Endothelial cell of umbilical vein (primary cell): ENCODE results near the gene UCKL1. TPM values are rescaled to one million over a fixed set of nuclear protein-coding genes. Genes with fewer than 3 reads are reported as not detected.

Experiments
- BruUV-seq: library from RNA; stranded (reverse); fragments of 400-500 nt; replicated peaks from 2 replicates; lab custom pipeline; 2021; lab: Mats Ljungman, UMichigan
- CTCF ChIA-PET: fragments of 300-600, 350-600 bp; sonication (Branson Sonifier 250); formaldehyde crosslinking; loops from one replicate; lab custom pipeline; 2021; ENCODE audit warnings: antibody characterized with exemption, inconsistent platforms; lab: Charles Lee
- POLR2A ChIA-PET: fragments of 300-600, 350-600 bp; sonication (Branson Sonifier 250); formaldehyde crosslinking; loops from one replicate; lab custom pipeline; 2021; ENCODE audit warnings: antibody characterized with exemption, inconsistent platforms; lab: Charles Lee
- DNase-seq: peaks from one replicate; pipeline ENCODE4 v3.0.0-alpha.2; 2011; ENCODE audit warnings: low read depth, low spot score
- FAIRE-seq: peaks from 2 replicates; lab custom pipeline; 2011; peaks lifted over from hg19 to GRCh38; lab: Jason Lieb, UNC
- H2AFZ ChIP-seq: 2 replicates; pipeline ENCODE4 v1.6.0; 2012; ENCODE audit warnings: low read depth, low read length, control low read depth, inconsistent platforms
- H3K27ac ChIP-seq: 2 replicates; pipeline ENCODE4 v1.5.1; 2011; ENCODE audit warnings: low read depth, mild to moderate bottlenecking, control low read depth, low read length, moderate library complexity; ENCODE audit not compliant: insufficient read depth
- H3K27me3 ChIP-seq, 2 experiments: 2 replicates each; pipeline versions ENCODE4 v1.6.0 to v1.6.1; 2011; ENCODE audit warnings: low read length in 2 of 2, mixed read lengths in 1 of 2; ENCODE audit not compliant: control insufficient read depth in 2 of 2, insufficient read depth in 2 of 2
- H3K36me3 ChIP-seq, 2 experiments: 2 replicates in 1 of 2; 3 replicates in 1 of 2; pipeline ENCODE4 v1.5.1; 2011; ENCODE audit warnings: low read length in 2 of 2, mild to moderate bottlenecking in 1 of 2, moderate library complexity in 1 of 2; ENCODE audit not compliant: control insufficient read depth in 2 of 2, insufficient read depth in 2 of 2; ENCODE audit errors: extremely low read depth in 1 of 2
- H3K4me1 ChIP-seq: 3 replicates; pipeline ENCODE4 v1.5.1; 2011; ENCODE audit warnings: mild to moderate bottlenecking, low read length; ENCODE audit not compliant: control insufficient read depth, insufficient read depth; ENCODE audit errors: extremely low read depth
- H3K4me2 ChIP-seq: 2 replicates; pipeline ENCODE4 v1.6.1; 2011; ENCODE audit warnings: low read length, control low read depth, mixed read lengths; ENCODE audit not compliant: insufficient read depth
- H3K4me3 ChIP-seq, 3 experiments: fragments of 200-600 bp in 1 of 3; sonication (generic), shearing (Covaris generic) in 1 of 3; replicated peaks in 1 of 3; 2 replicates each; pipeline ENCODE4 v1.5.1; 2011 to 2016; ENCODE audit warnings: control low read depth in 3 of 3, low read length in 3 of 3, mild to moderate bottlenecking in 2 of 3, inconsistent platforms in 1 of 3, low read depth in 1 of 3, moderate library complexity in 1 of 3; ENCODE audit not compliant: insufficient read depth in 1 of 3
- H3K79me2 ChIP-seq: 2 replicates; pipeline ENCODE4 v1.6.0; 2012; ENCODE audit warnings: low read length, inconsistent platforms; ENCODE audit not compliant: control insufficient read depth, insufficient read depth
- H3K9ac ChIP-seq: replicated peaks from 2 replicates; pipeline ENCODE3; 2011; ENCODE audit warnings: low read length, control low read depth; ENCODE audit not compliant: insufficient read depth; ENCODE audit errors: extremely low read depth
- H3K9me1 ChIP-seq: replicated peaks from 3 replicates; pipeline ENCODE4 v1.6.0; 2011; ENCODE audit warnings: mild to moderate bottlenecking, low read length; ENCODE audit not compliant: control insufficient read depth, insufficient read depth; ENCODE audit errors: extremely low read depth
- H3K9me3 ChIP-seq: replicated peaks from 2 replicates; pipeline ENCODE4 v1.5.1; 2012; ENCODE audit warnings: low read length, inconsistent platforms; ENCODE audit not compliant: control insufficient read depth, insufficient read depth
- H4K20me1 ChIP-seq: replicated peaks from 2 replicates; pipeline ENCODE3; 2011; ENCODE audit warnings: mild to moderate bottlenecking, low read length; ENCODE audit not compliant: control insufficient read depth, insufficient read depth; ENCODE audit errors: extremely low read depth
- CTCF ChIP-seq, 2 donors: IDR thresholded peaks; 1 replicate in 1 of 2; 2 replicates in 1 of 2; pipeline ENCODE4 v1.5.1; 2011; ENCODE audit warnings: low read length in 2 of 2, mild to moderate bottlenecking in 2 of 2, moderate library complexity in 2 of 2, control low read depth in 1 of 2, inconsistent platforms in 1 of 2, low read depth in 1 of 2; ENCODE audit not compliant: insufficient read depth in 1 of 2; ENCODE audit errors: extremely low read depth in 1 of 2
- EZH2 ChIP-seq: IDR thresholded peaks from 2 replicates; pipeline ENCODE4 v1.6.1; 2012; ENCODE audit warnings: borderline replicate concordance, low read depth, mild to moderate bottlenecking, moderate library complexity, low read length, inconsistent platforms; ENCODE audit not compliant: severe bottlenecking
- FOS ChIP-seq: IDR thresholded peaks from 2 replicates; pipeline ENCODE4 v1.6.1; 2011; ENCODE audit warnings: mild to moderate bottlenecking, low read length, moderate library complexity, borderline replicate concordance; ENCODE audit not compliant: insufficient read depth
- GATA2 ChIP-seq: IDR thresholded peaks from 2 replicates; pipeline ENCODE4 v1.7.0; 2011; ENCODE audit warnings: low read depth, mild to moderate bottlenecking, moderate library complexity, mixed read lengths, low read length; ENCODE audit not compliant: insufficient read length, insufficient read depth
- JUN ChIP-seq: IDR thresholded peaks from 2 replicates; pipeline ENCODE4 v1.6.1; 2011; ENCODE audit warnings: borderline replicate concordance, low read depth; ENCODE audit not compliant: insufficient read length, insufficient read depth
- MYC ChIP-seq: IDR thresholded peaks from one replicate; pipeline ENCODE4 v1.6.1; 2011; ENCODE audit warnings: mild to moderate bottlenecking, low read depth, low read length
- POLR2A ChIP-seq: IDR thresholded peaks from 2 replicates; pipeline ENCODE4 v1.6.1; 2012; ENCODE audit warnings: low read depth, mild to moderate bottlenecking, control low read depth, low read length
- POLR2AphosphoS5 ChIP-seq: IDR thresholded peaks from 2 replicates; pipeline ENCODE4 v1.6.1; 2012; ENCODE audit warnings: low read depth, mild to moderate bottlenecking, control low read depth, low read length, moderate library complexity; ENCODE audit not compliant: insufficient read depth
- dilution Hi-C: fragments of 300-500 bp; cut with MboI; formaldehyde crosslinking; loops from one replicate; pipeline ENCODE4 v1.15.0; 2019; ENCODE audit warnings: low sequenced_read_pairs; ENCODE audit not compliant: extremely low pct_ligation_motif_present
- intact Hi-C: fragments of 100-400 bp; cut with micrococcal nuclease; formaldehyde crosslinking; loops from one replicate; pipeline ENCODE4 v1.10.0; 2022
- polyA plus RNA-seq, 4 experiments: library from polyadenylated mRNA; depleted of rRNA in 3 of 4; stranded (reverse) in 3 of 4; unstranded in 1 of 4; fragments of >200 nt; gene quantifications; 2 replicates each; pipeline versions ENCODE4 v1.2.1 to v1.2.3, GENCODE V29; 2011 to 2012; ENCODE audit warnings: missing spikeins in 1 of 4
- total RNA-seq: library from RNA; stranded (reverse); gene quantifications from 2 replicates; pipeline ENCODE4 v1.2.3, GENCODE V29; 2021
- TF ChIP-seq, protein P1 (sequence below): IDR thresholded peaks from 2 replicates; pipeline ENCODE4 v1.6.1; 2011; ENCODE audit not compliant: insufficient read depth, insufficient read length

Gene UCKL1
- total and polyA plus RNA-seq, 2 donors (not counting 3 experiments of a cell fraction or from before 2014, with no cell fraction given), result 51.1 to 78.8 TPM

DNA sequence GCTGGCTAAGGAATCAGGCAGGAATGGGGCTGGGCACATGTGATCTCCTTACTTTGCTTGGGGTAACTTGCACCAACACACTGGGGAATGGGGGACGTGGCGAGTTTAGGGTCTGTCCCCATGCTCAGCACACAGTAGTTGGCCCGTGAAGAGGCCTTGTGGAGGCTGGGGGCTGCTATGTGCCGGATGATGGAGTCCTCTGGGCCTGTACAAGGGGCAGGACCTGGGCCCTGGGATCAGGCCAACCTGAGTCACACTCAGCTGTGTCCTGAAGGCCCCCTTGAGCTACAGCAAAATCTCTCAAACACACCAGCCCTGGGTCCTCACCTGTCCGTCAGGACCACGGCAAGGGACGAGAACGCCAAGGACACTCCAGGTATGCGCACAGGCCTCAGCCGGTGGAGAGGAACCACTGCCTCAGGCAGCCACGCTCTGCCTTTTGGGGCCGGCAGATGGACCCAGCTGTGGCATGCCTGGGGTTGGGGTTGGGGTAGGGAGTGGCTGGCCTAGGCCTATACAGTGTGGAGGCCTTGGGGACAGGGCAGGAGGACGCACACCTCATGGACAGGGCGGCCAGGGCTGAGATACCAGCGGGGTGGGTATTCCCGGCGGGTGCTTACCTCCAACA, 11.1 kb downstream of the UCKL1 start:
- H3K9me1 ChIP-seq, result no peaks in the 10 kb centered on the region
- peaks cover 23% of the 10 kb centered on the region for H3K79me2 ChIP-seq
- H3K9ac ChIP-seq, result no peak overlapping the region
- no peaks in the 10 kb centered on the region for H3K27me3 ChIP-seq
- peaks cover 8 to 41% of the 10 kb centered on the region in 2 experiments for H3K36me3 ChIP-seq
- DNase-seq (no peak), FAIRE-seq (no peak)
- no peaks in the 10 kb centered on the region for H3K9me3 ChIP-seq
- no peak overlapping the region for H2AFZ ChIP-seq
- H3K4me1 ChIP-seq, result peaks cover 27% of the 10 kb centered on the region
- no peak overlapping the region for H3K4me3 ChIP-seq
- H3K4me2 ChIP-seq, result no peak overlapping the region
- POLR2A ChIA-PET, result no interaction called here
- dilution Hi-C loops (no loop called here), intact Hi-C loops (no loop called here)
- CTCF ChIA-PET, result no interaction called here
- TF ChIP-seq MYC, result no peak
- no peak for TF ChIP-seq FOS
- TF ChIP-seq GATA2, result no peak
- no peak for TF ChIP-seq JUN
- TF ChIP-seq, protein P1, sequence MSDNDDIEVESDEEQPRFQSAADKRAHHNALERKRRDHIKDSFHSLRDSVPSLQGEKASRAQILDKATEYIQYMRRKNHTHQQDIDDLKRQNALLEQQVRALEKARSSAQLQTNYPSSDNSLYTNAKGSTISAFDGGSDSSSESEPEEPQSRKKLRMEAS, result no peak
- TF ChIP-seq POLR2AphosphoS5, result no peak
- TF ChIP-seq POLR2A, result no peak
- no peak for TF ChIP-seq EZH2
- TF ChIP-seq CTCF (IDR thresholded peaks at IDR 0.05; ENCODE audit: extremely low read depth in 1 of 2, insufficient read depth in 1 of 2, low read depth in 1 of 2, low read length in 2 of 2), result no peak
- BruUV-seq, result no TSS peak
- no peak overlapping the region for H3K27ac ChIP-seq
- H4K20me1 ChIP-seq, result no peaks in the 10 kb centered on the region
